Adipose tissue (tissue), 3 donors: ENCODE results near the gene HMGN4. TPM values are rescaled to one million over a fixed set of nuclear protein-coding genes. Genes with fewer than 3 reads are reported as not detected.

Experiments used
- H3K27ac ChIP-seq: one replicate; pipeline ENCODE4 v1.5.1; 2013; ENCODE audit warnings: low read depth, low read length
- WGBS, 3 donors: extraction: QIAGEN DNeasy Blood & Tissue Kit; methylation state at CpG; one replicate each; pipeline ENCODE4 v1.1.7; 2013; 5-methylcytosine and 5-hydroxymethylcytosine counted together
- polyA plus RNA-seq, 3 donors: library from polyadenylated mRNA; stranded (reverse); fragments of 200-250 nt; gene quantifications; one replicate each; pipeline ENCODE4 v1.2.3, GENCODE V29; 2013
- donor health status: healthy with polysubstance abuse.
- donor health status: Bipolar disorder and iron deficiency.
- donor health status: healthy.

Gene HMGN4
- polyA plus RNA-seq, 3 donors: 21.4 to 49.5 (median 38.5) TPM

DNA sequence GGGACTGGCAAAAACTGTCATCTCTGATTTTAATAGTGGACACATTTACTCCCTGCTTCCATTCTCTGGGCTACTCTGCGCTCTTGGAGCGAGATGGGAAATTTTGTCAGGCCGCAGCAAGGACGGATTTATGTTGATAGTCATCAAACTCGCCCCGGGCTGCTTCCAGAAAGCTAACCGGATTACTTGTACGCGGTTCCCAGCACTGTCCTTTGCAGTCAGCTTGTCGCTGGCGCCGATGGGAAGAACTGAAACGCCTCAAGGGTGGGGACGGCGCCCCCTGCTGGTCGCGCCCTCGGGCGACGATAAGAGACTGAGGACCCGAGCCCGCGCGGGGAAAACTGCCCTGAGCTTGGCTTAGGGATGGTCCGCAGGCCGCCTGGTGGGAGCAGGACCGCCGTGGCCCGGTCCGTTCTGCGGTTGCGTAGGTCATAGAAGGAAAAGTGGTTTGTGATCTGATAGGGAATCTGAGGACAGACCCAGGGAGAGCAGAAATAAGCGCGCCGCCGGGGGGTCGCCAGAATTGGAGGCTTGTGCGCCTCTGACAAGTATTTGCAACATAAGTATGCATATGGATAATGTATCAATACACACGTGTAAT, 57.6 kb downstream of the HMGN4 start:
- 0 to 1% (median 1%) methylated on average over 39 of the region's 39 CpGs for WGBS, 3 donors

More for the DNA sequence above, 57.6 kb downstream of the HMGN4 start:
- H3K27ac ChIP-seq: no peak overlapping the region

Other genes with a start within 250 kb of the HMGN4 start
- gene BTN3A2, start 173.2 kb upstream of the HMGN4 start, polyA plus RNA-seq: 10 to 100 TPM; 13.0 to 22.0 (median 15.6) TPM
- gene BTN2A2, start 155.3 kb upstream of the HMGN4 start, polyA plus RNA-seq: 1 to 10 TPM; 2.4 to 4.5 (median 4.2) TPM
- 10 to 100 TPM in 2 of 3 donors, 1 to 10 TPM in 1; 9.8 to 12.8 (median 12.8) TPM for gene BTN3A1, start 136.1 kb upstream of the HMGN4 start, polyA plus RNA-seq
- 10 to 100 TPM in 2 of 3 donors, 1 to 10 TPM in 1; 7.2 to 13.2 (median 10.1) TPM for gene BTN3A3, start 97.9 kb upstream of the HMGN4 start, polyA plus RNA-seq
- gene BTN2A1, start 80.4 kb upstream of the HMGN4 start, polyA plus RNA-seq: 10 to 100 TPM in 1 of 3 donors, 1 to 10 TPM in 2; 7.9 to 13.3 (median 9.8) TPM
- not detected for gene BTN1A1, start 38.1 kb upstream of the HMGN4 start, polyA plus RNA-seq
- gene ABT1, start 58.6 kb downstream of the HMGN4 start, polyA plus RNA-seq: 10 to 100 TPM in 2 of 3 donors, 1 to 10 TPM in 1; 8.1 to 16.3 (median 11.8) TPM
- gene ZNF322, start 121.4 kb downstream of the HMGN4 start, polyA plus RNA-seq: 1 to 10 TPM; 3.8 to 7.2 (median 4.3) TPM